Activated T-cell treated with anti-CD3 and anti-CD28 coated beads, Interleukin-2, amount 50 U/mL, for 24 hours (primary cell): ENCODE data around the gene TSPAN18.

Experiments used
- DNase-seq: peaks from one replicate; pipeline ENCODE4 v3.0.0-alpha.2; 2020
- H3K27ac Mint-ChIP-seq: 2 replicates; pipeline ENCODE4 v1.8.0; 2020; ENCODE audit warnings: mild to moderate bottlenecking, mixed read lengths
- H3K27me3 Mint-ChIP-seq: 2 replicates; pipeline ENCODE4 v1.8.0; 2020; ENCODE audit warnings: mixed read lengths
- H3K36me3 Mint-ChIP-seq: 2 replicates; pipeline ENCODE4 v1.8.0; 2020; ENCODE audit warnings: low read depth, mixed read lengths
- H3K4me1 Mint-ChIP-seq: 2 replicates; pipeline ENCODE4 v1.8.0; 2020; ENCODE audit warnings: low read depth, mixed read lengths
- H3K4me3 Mint-ChIP-seq: 2 replicates; pipeline ENCODE4 v1.8.0; 2020; ENCODE audit warnings: mild to moderate bottlenecking, moderate library complexity, mixed read lengths
- H3K9me3 Mint-ChIP-seq: 2 replicates; pipeline ENCODE4 v1.8.0; 2020; ENCODE audit warnings: mixed read lengths

TSPAN18 gene

DNA sequence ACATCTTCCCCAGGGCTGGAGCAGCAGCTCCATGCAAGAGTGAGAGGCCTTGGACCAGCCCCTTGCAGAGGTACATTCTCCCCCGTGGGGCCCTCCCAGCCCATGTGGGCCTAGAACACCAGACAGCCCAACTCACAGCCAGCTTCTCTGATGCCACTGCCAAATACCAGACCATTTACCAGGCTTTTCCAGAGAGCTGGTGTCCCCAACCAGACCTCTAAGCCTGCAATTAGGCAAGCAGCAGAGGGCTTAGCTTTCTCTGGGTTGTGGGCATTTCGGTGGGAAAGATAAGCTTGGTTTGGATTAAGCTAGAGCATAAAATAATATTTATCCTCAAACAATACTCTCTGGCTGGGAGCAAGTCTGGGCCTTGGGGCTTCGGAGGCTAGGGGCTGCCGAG is 148.3 kb downstream of the TSPAN18 start:
- Mint-ChIP-seq H3K27ac (no peak overlapping the region), H3K9me3 (peaks cover 2% of the 10 kb centered on the region), H3K4me3 (no peak overlapping the region), H3K36me3 (peaks cover 7% of the 10 kb centered on the region), H3K27me3 (no peaks in the 10 kb centered on the region), H3K4me1 (no peaks in the 10 kb centered on the region)
- DNase-seq, result no peak

DNA sequence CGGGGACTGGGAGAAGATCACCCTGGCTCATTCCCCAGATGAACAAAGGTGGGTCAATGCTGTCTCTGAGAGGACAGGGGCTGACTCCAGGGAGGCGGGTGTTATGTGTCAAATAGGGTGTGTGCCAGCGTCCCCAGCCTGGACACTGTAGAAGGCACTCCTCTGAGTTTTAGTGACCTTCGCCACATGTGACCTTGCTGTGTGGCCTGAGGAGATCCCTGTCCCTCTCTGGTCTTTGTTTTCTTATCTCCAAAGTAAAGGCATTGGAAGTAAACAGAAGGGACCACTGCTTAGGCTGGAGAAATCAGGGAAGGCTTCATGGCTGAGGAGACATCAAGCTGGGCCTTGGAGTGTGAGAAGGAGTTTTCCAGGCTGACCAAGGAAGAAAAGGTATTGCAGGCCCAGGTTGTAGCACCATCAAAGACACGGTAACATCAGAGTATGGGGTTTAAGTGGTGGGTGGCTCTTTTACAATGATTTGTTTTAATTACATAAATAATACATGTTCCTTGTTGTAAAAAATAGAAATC is 149.5 kb downstream of the TSPAN18 start:
- H3K9me3 Mint-ChIP-seq, result no peaks in the 10 kb centered on the region

DNA sequence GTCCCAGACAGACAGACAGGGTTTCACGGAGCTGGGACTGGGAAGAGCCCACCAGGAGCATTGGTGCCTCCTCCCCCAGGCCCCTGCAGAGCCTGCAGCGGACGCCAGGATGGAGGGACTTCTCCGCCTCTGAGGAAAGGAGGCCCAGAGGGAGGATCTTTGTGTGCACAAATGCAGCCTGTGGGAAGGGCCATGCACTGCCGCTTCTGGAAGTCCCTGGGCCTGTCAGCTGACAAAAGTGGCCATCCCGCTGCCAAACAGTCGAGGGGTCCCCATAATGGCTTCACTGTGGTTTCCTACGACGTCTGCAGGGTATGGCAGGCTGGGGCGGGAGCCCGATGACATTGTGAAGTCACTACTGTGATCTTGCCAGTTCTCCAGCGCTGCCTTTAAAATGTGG is 150.1 kb downstream of the TSPAN18 start:
- H3K4me1 Mint-ChIP-seq, result no peaks in the 10 kb centered on the region
- no peaks in the 10 kb centered on the region for H3K36me3 Mint-ChIP-seq
- no peak for DNase-seq
- no peak overlapping the region for H3K4me3 Mint-ChIP-seq
- no peaks in the 10 kb centered on the region for H3K9me3 Mint-ChIP-seq
- H3K27me3 Mint-ChIP-seq, result no peaks in the 10 kb centered on the region
- H3K27ac Mint-ChIP-seq, result no peak overlapping the region

More for the DNA sequence above, 149.5 kb downstream of the TSPAN18 start:
- no peak overlapping the region for H3K4me3 Mint-ChIP-seq
- no peaks in the 10 kb centered on the region for H3K4me1 Mint-ChIP-seq
- DNase-seq, result no peak
- H3K27me3 Mint-ChIP-seq, result no peaks in the 10 kb centered on the region
- no peak overlapping the region for H3K27ac Mint-ChIP-seq
- H3K36me3 Mint-ChIP-seq, result no peaks in the 10 kb centered on the region

DNA sequence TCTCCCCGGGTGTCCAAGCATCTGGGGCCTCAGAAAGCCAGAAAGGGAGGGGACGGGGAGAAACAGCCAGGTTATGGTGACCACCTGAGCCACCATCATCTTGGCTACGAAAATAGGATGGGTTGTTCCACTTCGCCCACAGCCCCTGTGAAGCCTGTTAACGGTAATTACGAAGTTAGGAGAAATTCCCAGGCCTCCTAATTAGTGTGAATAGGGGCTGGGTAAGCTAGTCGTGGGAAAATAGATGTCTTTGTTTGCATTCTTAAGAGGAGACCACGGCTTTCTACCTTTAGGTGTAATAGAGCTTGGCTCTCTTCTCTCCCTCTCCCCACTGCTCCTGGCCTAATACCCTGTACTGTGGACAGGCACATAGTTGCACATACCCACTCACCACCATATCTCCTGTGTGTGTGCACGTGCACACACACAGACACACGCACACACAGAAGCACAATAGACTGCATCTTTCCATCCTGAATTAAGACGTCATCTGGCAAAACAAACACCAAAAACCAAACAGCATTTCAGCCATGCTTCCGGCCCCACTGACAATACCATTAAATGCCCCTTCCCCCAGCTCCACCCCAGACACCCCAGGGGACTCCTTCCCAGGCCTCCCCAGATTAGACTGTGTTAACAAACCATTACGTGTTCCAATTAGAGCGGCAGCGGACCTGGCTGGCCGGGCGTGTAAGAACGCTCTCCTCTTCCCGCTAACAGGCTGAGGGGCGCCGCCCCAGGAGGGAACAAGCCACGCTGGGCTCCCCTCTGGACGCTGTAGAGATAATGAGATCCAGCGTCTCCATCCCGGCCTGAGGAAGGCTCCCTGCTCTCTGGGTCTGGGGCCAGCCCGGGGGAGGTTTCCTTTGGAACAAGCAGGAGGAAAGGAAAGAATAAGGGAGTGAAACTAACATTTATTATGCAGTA is 151.1 kb downstream of the TSPAN18 start:
- Mint-ChIP-seq H3K27ac (no peak overlapping the region), H3K9me3 (no peaks in the 10 kb centered on the region), H3K36me3 (no peaks in the 10 kb centered on the region), H3K4me3 (no peak overlapping the region), H3K27me3 (no peaks in the 10 kb centered on the region), H3K4me1 (no peaks in the 10 kb centered on the region)
- DNase-seq, result no peak

DNA sequence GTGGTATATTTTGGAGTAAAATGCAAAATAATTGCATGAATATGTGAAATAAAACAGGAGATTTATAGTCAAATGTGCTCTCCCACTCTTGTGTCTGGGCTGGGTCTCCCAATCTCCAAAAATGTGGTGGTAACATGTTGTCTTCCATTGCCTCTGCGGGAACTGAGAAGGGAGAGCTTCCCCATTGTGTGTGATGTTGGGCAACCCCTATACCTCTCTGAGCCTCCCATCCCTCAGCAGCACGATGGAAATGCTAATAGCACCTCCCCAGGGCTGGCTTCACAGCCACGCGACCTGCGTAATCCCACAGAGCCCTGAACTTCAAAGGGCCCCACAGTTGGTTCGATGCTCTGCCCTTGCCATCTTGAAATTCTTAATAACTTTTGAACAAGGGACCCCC is 151.9 kb downstream of the TSPAN18 start:
- peaks cover 6% of the 10 kb centered on the region for H3K4me1 Mint-ChIP-seq
- H3K4me3 Mint-ChIP-seq, result no peak overlapping the region
- no peaks in the 10 kb centered on the region for H3K27me3 Mint-ChIP-seq
- H3K27ac Mint-ChIP-seq, result no peak overlapping the region
- no peaks in the 10 kb centered on the region for H3K36me3 Mint-ChIP-seq
- H3K9me3 Mint-ChIP-seq, result no peaks in the 10 kb centered on the region
- no peak for DNase-seq

DNA sequence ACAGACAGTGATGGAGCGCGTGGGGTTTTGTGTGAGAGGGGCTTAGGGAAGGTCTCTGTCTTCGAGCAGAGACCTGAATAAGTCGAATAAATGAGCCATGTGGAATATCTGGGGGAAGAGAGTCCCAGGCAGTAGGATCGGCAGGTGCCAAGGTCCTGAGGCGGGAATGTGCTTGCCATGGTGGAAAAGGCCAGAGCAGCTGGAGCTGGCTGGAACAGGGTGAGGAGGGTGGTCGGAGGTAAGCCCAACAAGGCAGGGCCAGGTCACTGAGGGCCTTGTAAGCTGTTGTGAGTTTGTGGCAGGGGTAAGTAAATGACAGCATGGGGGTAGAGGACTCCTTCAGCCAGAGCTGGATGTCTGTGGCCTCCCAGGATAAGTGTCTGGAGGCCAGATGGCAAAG is 152.7 kb downstream of the TSPAN18 start:
- H3K36me3 Mint-ChIP-seq, result no peaks in the 10 kb centered on the region
- peaks cover 6% of the 10 kb centered on the region for H3K4me1 Mint-ChIP-seq
- no peak overlapping the region for H3K4me3 Mint-ChIP-seq
- H3K27ac Mint-ChIP-seq, result no peak overlapping the region
- no peak for DNase-seq
- no peaks in the 10 kb centered on the region for H3K9me3 Mint-ChIP-seq
- H3K27me3 Mint-ChIP-seq, result no peaks in the 10 kb centered on the region

DNA sequence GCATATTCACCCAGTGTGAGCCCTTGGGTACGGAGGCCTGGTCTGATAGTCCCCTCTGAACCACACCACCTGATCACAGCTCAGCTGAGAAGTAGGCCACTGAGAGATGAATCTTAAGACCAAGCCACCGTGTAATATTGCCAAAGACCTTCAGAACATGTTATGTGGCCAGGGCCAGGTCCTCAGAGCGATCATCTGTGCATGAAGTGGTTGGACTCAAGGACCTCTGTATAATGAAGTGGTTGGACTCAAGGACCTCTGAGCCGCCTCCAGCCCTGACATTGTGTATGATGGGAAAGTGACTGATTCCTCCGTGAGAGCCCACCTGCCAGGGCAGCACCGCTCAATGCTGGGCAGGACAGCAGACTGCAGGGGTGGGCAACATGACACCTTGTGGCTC is 153.7 kb downstream of the TSPAN18 start:
- no peaks in the 10 kb centered on the region for H3K27me3 Mint-ChIP-seq
- H3K27ac Mint-ChIP-seq, result no peak overlapping the region
- H3K9me3 Mint-ChIP-seq, result no peaks in the 10 kb centered on the region
- peaks cover 6% of the 10 kb centered on the region for H3K4me1 Mint-ChIP-seq
- no peaks in the 10 kb centered on the region for H3K36me3 Mint-ChIP-seq
- no peak overlapping the region for H3K4me3 Mint-ChIP-seq
- DNase-seq, result no peak

DNA sequence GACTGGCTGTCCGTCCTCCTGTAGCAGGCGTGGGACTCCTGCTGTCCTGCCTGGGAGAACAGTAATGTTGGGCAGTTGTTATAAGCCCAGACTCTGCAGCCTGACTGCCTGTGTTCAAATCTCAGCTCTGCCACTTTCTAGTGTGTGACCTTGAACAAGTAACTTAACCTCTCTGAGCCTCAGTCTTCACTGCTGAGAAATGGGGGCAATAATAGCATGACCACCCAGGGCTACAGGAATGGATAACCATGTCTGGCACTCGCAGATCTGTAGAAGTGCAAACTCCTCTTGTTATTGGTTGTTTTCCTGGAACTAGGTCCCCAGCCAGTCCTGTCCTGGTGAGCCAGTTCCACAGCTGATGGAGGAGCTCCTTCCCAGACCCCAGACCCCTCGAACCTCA is 154.2 kb downstream of the TSPAN18 start:
- Mint-ChIP-seq H3K4me3 (no peak overlapping the region), H3K36me3 (no peaks in the 10 kb centered on the region), H3K27me3 (no peaks in the 10 kb centered on the region), H3K27ac (no peak overlapping the region), H3K9me3 (no peaks in the 10 kb centered on the region), H3K4me1 (peaks cover 6% of the 10 kb centered on the region)
- no peak for DNase-seq

DNA sequence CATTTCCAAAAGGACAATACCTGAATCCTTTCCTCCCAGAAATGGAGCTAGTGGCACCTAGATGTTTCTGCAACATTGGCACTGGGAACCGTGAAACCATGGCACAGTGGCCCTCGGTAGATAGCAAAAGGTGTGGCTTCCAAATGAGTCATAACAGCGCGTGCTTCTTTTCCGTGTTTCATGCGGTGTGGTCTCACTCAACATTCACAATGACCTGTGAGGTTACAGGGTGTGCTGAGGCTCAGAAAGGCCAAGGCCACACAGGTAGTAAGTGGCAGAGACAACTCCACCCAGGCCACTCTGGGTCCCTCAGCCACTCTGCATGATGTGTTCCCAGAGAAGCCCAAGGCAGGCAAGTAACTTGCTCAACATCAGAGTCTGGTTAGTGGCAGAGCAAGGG is 156.5 kb downstream of the TSPAN18 start:
- Mint-ChIP-seq H3K27me3 (no peaks in the 10 kb centered on the region), H3K4me1 (peaks cover 6% of the 10 kb centered on the region), H3K36me3 (no peaks in the 10 kb centered on the region), H3K27ac (no peak overlapping the region), H3K4me3 (no peak overlapping the region), H3K9me3 (no peaks in the 10 kb centered on the region)
- no peak for DNase-seq

DNA sequence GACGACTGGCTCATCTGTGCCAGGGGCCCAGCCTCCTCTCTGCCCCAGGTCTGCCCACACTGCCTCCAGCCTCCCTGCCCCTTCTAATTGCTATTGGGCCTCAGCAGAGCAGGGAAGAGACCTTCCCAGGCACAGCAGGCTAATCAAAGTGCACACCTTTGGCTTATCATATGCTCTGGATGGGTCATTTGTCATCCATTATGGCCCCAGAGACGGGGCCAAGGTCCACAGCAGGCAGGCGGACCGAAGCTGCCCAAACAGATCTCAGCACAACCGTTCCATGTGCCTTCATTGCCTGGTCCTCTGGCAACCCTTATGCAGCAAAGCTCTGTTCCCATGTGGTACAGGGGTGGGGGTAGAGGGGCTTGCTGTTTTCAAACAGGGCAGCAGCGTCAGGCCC is 157.3 kb downstream of the TSPAN18 start:
- H3K4me3 Mint-ChIP-seq, result no peak overlapping the region
- no peaks in the 10 kb centered on the region for H3K36me3 Mint-ChIP-seq
- peaks cover 6% of the 10 kb centered on the region for H3K4me1 Mint-ChIP-seq
- no peak overlapping the region for H3K27ac Mint-ChIP-seq
- no peaks in the 10 kb centered on the region for H3K27me3 Mint-ChIP-seq
- DNase-seq, result no peak
- no peaks in the 10 kb centered on the region for H3K9me3 Mint-ChIP-seq

DNA sequence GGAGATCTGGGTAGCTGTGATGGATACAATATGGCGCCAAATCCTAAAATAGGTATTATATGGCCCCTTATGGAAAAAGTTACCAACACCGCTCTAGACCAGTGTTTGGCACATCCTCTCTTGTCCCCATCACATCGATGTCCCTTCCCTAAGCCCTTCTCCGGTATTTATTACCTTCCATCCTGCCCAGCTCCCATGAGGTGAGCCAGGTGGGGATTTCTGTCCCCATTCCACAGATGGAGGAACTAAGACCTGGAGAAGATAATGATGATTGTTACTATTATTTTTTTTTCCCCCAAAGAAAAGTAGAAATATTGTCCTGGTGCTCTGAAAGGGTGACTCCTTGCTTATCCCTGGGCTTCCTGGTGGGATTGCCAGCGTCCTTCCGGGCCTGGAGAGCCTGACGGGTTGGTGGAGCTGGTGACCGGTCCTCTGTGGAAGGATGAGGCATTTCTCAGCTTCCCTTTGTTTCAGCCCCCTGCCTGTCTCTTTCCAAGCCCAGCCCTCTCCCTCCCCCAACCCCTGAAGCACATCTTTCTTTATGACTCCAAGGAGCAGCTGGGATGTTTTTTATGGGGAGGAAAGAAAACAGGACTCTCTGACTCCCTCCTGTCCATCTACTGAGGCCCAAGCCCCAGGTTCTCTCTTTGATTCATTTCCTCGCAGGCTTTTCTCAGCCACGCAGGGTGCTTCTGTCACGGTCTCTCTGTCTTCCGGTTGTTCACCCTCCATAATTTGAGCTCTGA is 158.5 kb downstream of the TSPAN18 start:
- Mint-ChIP-seq H3K4me1 (peaks cover 6% of the 10 kb centered on the region), H3K9me3 (no peaks in the 10 kb centered on the region), H3K27me3 (no peaks in the 10 kb centered on the region), H3K4me3 (no peak overlapping the region), H3K27ac (no peak overlapping the region), H3K36me3 (no peaks in the 10 kb centered on the region)
- no peak for DNase-seq

DNA sequence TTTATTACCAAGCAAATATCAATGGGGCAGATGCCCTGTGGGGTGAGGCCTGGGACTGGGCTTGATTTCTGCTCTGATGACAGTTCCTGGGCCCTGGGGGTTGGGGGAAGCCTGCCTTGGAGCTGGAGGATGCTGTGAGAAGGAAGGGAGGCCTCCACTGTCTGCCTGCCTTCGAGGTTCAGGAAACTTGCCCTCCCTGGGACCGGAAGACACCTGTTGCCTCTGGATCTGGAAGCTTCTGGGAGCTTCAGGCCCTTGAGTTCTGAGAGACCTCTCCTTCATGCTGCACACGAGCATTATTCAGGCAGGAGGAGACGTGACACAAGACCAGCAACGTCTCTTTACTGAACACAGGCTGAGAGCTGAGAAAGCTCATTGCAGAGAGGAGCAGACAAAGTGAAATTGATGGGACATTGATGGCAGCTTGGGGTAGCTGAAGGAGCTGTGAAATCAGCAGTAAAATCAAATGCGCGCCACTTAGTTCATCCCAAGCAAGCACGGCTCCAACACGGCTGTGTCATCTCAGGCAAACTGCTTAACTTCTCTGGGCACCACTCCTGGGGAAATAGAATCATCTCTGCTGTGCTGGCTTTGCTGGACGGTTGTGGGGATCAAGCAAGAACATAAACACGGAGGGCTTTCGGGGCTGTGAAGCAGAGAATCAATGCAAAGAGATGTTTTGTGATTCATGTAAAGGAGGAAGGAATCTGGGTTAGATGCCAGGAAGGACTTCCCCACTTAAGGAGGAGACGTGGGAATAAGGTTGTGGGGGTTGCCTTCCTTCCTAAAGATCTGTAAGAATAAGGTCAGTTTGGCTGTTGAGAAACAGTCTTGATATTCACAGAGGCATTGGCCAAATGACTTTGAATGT is 159.4 kb downstream of the TSPAN18 start:
- Mint-ChIP-seq H3K27me3 (no peaks in the 10 kb centered on the region), H3K36me3 (no peaks in the 10 kb centered on the region), H3K4me1 (peaks cover 6% of the 10 kb centered on the region), H3K4me3 (no peak overlapping the region), H3K9me3 (no peaks in the 10 kb centered on the region), H3K27ac (no peak overlapping the region)
- no peak for DNase-seq

DNA sequence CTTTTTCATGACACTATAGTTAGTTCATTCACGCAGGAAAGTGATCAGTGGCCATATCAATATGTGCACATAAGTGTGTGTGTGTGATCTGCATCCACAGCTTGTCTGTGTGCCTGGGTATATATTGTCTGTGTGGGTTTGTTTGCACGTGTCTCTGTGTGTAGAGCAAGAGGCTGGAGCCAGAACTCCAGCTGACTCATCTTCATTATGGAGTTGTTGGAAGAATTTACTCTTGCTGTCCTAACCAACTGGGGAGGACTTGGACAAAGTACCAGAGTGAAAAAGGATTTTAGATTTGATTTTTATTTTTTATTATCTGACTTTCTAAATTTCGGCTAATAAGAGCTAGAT is 160.0 kb downstream of the TSPAN18 start:
- no peak overlapping the region for H3K27ac Mint-ChIP-seq
- no peaks in the 10 kb centered on the region for H3K27me3 Mint-ChIP-seq
- DNase-seq, result no peak
- no peaks in the 10 kb centered on the region for H3K9me3 Mint-ChIP-seq
- H3K4me1 Mint-ChIP-seq, result peaks cover 6% of the 10 kb centered on the region
- H3K36me3 Mint-ChIP-seq, result no peaks in the 10 kb centered on the region
- no peak overlapping the region for H3K4me3 Mint-ChIP-seq

DNA sequence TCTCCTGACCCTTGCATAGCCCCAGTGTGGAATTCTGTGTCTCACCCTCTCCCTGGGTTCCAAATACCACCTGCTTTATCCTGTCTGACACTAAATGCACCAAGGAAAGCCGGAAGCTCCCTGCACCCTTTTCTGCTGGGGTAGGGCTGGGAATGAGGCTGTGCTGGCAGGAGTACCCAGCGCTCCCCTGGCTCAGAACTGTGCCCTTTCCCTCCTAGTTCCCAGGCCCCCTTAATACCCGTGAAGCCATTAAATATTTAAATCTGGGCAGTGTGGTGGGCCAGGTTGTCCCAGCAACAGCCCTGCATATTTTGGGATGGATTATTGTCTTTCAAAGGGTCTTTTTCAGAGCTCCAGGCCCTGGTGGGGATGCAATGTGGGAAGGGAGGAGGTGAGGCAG is 160.9 kb downstream of the TSPAN18 start:
- H3K27ac Mint-ChIP-seq, result no peak overlapping the region

More for the DNA sequence above, 160.9 kb downstream of the TSPAN18 start:
- no peaks in the 10 kb centered on the region for H3K9me3 Mint-ChIP-seq
- H3K36me3 Mint-ChIP-seq, result no peaks in the 10 kb centered on the region
- peaks cover 6% of the 10 kb centered on the region for H3K4me1 Mint-ChIP-seq
- no peak overlapping the region for H3K4me3 Mint-ChIP-seq
- no peak for DNase-seq
- no peaks in the 10 kb centered on the region for H3K27me3 Mint-ChIP-seq
